GM23338 (cell line): ENCODE results near the gene CES5A. TPM values are rescaled to one million over a fixed set of nuclear protein-coding genes. Genes with fewer than 3 reads are reported as not detected.

Experiments used
- ATAC-seq: fragments of 200-7000 bp; cut with Tn5 transposase; 3 replicates; pipeline ENCODE4 v1.9.1; 2020
- DNase-seq: peaks from one replicate; pipeline ENCODE4 v3.0.0-alpha.2; 2015; ENCODE audit warnings: low spot score
- H2AFZ ChIP-seq: fragments of 200-600 bp; sonication (generic); 2 replicates; pipeline ENCODE4 v1.8.0; 2016; ENCODE audit warnings: antibody characterized with exemption, mild to moderate bottlenecking, moderate library complexity
- H3F3A ChIP-seq: fragments of 200-600 bp; sonication (generic); replicated peaks from 2 replicates; pipeline ENCODE4 v1.8.0; 2017; ENCODE audit warnings: antibody characterized with exemption, mixed run types, low read depth
- H3K27ac ChIP-seq: fragments of 200-600 bp; sonication (generic); 2 replicates; pipeline ENCODE4 v1.6.1; 2016; ENCODE audit warnings: low read depth
- H3K27me3 ChIP-seq: fragments of 200-600 bp; sonication (generic); 2 replicates; pipeline ENCODE4 v1.8.0; 2016; ENCODE audit warnings: mild to moderate bottlenecking, mixed run types, moderate library complexity; ENCODE audit not compliant: insufficient read depth
- H3K36me3 ChIP-seq: fragments of 200-600 bp; sonication (generic); 2 replicates; pipeline ENCODE4 v1.8.0; 2016; ENCODE audit warnings: mild to moderate bottlenecking; ENCODE audit not compliant: insufficient read depth
- H3K4me1 ChIP-seq: fragments of 200-600 bp; sonication (generic); 2 replicates; pipeline ENCODE4 v1.8.0; 2016; ENCODE audit warnings: mild to moderate bottlenecking, moderate library complexity; ENCODE audit not compliant: insufficient read depth
- H3K4me2 ChIP-seq: fragments of 200-600 bp; sonication (generic); 2 replicates; pipeline ENCODE4 v1.7.1; 2017; ENCODE audit warnings: mixed run types
- H3K4me3 ChIP-seq: fragments of 200-600 bp; sonication (generic); 2 replicates; pipeline ENCODE4 v1.6.1; 2016; ENCODE audit warnings: mixed run types
- H3K79me2 ChIP-seq: fragments of 200-600 bp; sonication (generic); replicated peaks from 2 replicates; pipeline ENCODE4 v1.8.0; 2017; ENCODE audit warnings: mild to moderate bottlenecking; ENCODE audit not compliant: insufficient read depth
- H3K9me2 ChIP-seq: fragments of 200-600 bp; sonication (generic); 2 replicates; pipeline ENCODE4 v1.8.0; 2017; ENCODE audit not compliant: insufficient read depth
- H4K20me1 ChIP-seq: fragments of 200-600 bp; sonication (generic); replicated peaks from 2 replicates; pipeline ENCODE4 v1.8.0; 2017; ENCODE audit warnings: mild to moderate bottlenecking; ENCODE audit not compliant: insufficient read depth
- H3K27ac Mint-ChIP-seq: 2 replicates; pipeline ENCODE4 v1.8.0; 2020; ENCODE audit warnings: inconsistent platforms, mild to moderate bottlenecking, moderate library complexity, mixed read lengths
- H3K27me3 Mint-ChIP-seq: 3 replicates; pipeline ENCODE4 v1.8.0; 2022; ENCODE audit warnings: low read depth, mild to moderate bottlenecking, moderate library complexity, mixed read lengths, inconsistent platforms; ENCODE audit not compliant: insufficient read depth, poor library complexity
- H3K36me3 Mint-ChIP-seq: 3 replicates; pipeline ENCODE4 v1.8.0; 2021; ENCODE audit warnings: low read depth, mild to moderate bottlenecking, inconsistent platforms, moderate library complexity, mixed read lengths
- H3K4me1 Mint-ChIP-seq: 3 replicates; pipeline ENCODE4 v1.8.0; 2020; ENCODE audit warnings: mild to moderate bottlenecking, inconsistent platforms, mixed read lengths
- H3K4me3 Mint-ChIP-seq: 3 replicates; pipeline ENCODE4 v1.8.0; 2021; ENCODE audit warnings: moderate library complexity, mild to moderate bottlenecking, inconsistent platforms, mixed read lengths
- H3K9me3 Mint-ChIP-seq: 3 replicates; pipeline ENCODE4 v1.8.0; 2020; ENCODE audit warnings: moderate library complexity, mild to moderate bottlenecking, inconsistent platforms, mixed read lengths
- ETS1 ChIP-seq: IDR thresholded peaks from 2 replicates; pipeline ENCODE4 v1.6.1; 2016; ENCODE audit warnings: antibody characterized with exemption
- EZH2 ChIP-seq: fragments of 200-600 bp; sonication (generic); IDR thresholded peaks from one replicate; pipeline ENCODE4 v1.8.0; 2017; ENCODE audit warnings: antibody characterized with exemption, mild to moderate bottlenecking, low read depth; ENCODE audit not compliant: unreplicated experiment
- EZH2phosphoT487 ChIP-seq: fragments of 200-600 bp; sonication (generic); IDR thresholded peaks from one replicate; pipeline ENCODE4 v1.8.1; 2018; ENCODE audit warnings: antibody characterized with exemption; ENCODE audit not compliant: unreplicated experiment
- JUNB ChIP-seq: IDR thresholded peaks from one replicate; pipeline ENCODE4 v1.6.1; 2016; ENCODE audit warnings: antibody characterized with exemption; ENCODE audit not compliant: unreplicated experiment
- NANOG ChIP-seq: IDR thresholded peaks from 2 replicates; pipeline ENCODE4 v1.6.1; 2016; ENCODE audit warnings: antibody characterized with exemption, borderline replicate concordance
- REST ChIP-seq: IDR thresholded peaks from one replicate; pipeline ENCODE4 v1.6.1; 2018; ENCODE audit warnings: antibody characterized with exemption; ENCODE audit not compliant: unreplicated experiment
- ZNF114 ChIP-seq: fragments of 250-450 bp; sonication (Bioruptor Pico); IDR thresholded peaks from 2 replicates; pipeline ENCODE4 v1.5.0; 2020; ENCODE audit warnings: mild to moderate bottlenecking, moderate library complexity
- ZNF331 ChIP-seq: fragments of 250-450 bp; sonication (Bioruptor Pico); IDR thresholded peaks from 2 replicates; pipeline ENCODE4 v1.5.0; 2020; ENCODE audit warnings: low read depth, mild to moderate bottlenecking, moderate library complexity
- polyA plus RNA-seq: library from polyadenylated mRNA; unstranded; fragments of >200 nt; fragmentation: Nextera tagmentation; extraction: Ambion mirVana; gene quantifications from 2 replicates; pipeline ENCODE4 v1.2.1, GENCODE V29; 2016
- total RNA-seq: library from RNA; depleted of rRNA; stranded (reverse); fragments of >200 nt; shearing (Covaris generic); gene quantifications from 2 replicates; pipeline ENCODE4 v1.2.3, GENCODE V29; 2014

CES5A gene
- total and polyA plus RNA-seq, 2 experiments from 2014 or later: not detected

GRCh38 chr16:55856950-55857349 lies 18.2 kb downstream of the CES5A start:
- no peaks in the 10 kb centered on the region for H3K9me3 Mint-ChIP-seq

GRCh38 chr16:55853114-55853513 lies 22.1 kb downstream of the CES5A start:
- no peak for DNase-seq
- Histone ChIP-seq H3K4me1 (0 out of 2 replicates have a peak, but pooled peaks cover 4% of the 10 kb centered on the region), H3K27ac (no peak overlapping the region), H3F3A (no peaks in the 10 kb centered on the region), H3K27me3 (no peaks in the 10 kb centered on the region), H3K4me2 (no peak overlapping the region), H3K36me3 (no peaks in the 10 kb centered on the region), H4K20me1 (no peaks in the 10 kb centered on the region), H2AFZ (no peak overlapping the region), H3K9me2 (no peaks in the 10 kb centered on the region), H3K4me3 (no peak overlapping the region), H3K79me2 (no peaks in the 10 kb centered on the region)
- H3K9me3 Mint-ChIP-seq: no peaks in the 10 kb centered on the region
- H3K4me1 Mint-ChIP-seq: no peaks in the 10 kb centered on the region
- no peak for ATAC-seq
- H3K27ac Mint-ChIP-seq: no peak overlapping the region
- peaks cover 3% of the 10 kb centered on the region for H3K27me3 Mint-ChIP-seq
- no peak overlapping the region for H3K4me3 Mint-ChIP-seq
- H3K36me3 Mint-ChIP-seq: no peaks in the 10 kb centered on the region
- TF ChIP-seq REST (no peak), ETS1 (no peak), ZNF331 (CRISPR knock-in tag) (no peak), EZH2phosphoT487 (no peak), ZNF114 (no peak), NANOG (no peak), JUNB (no peak), EZH2 (no peak)

More at GRCh38 chr16:55856950-55857349, 18.2 kb downstream of the CES5A start:
- H3K4me3 ChIP-seq: no peak overlapping the region
- H3K79me2 ChIP-seq: no peaks in the 10 kb centered on the region
- DNase-seq: no peak
- no peaks in the 10 kb centered on the region for H3F3A ChIP-seq
- H3K27me3 Mint-ChIP-seq: peaks cover 5% of the 10 kb centered on the region
- 0 out of 2 replicates have a peak, but pooled peaks cover 4% of the 10 kb centered on the region for H3K4me1 ChIP-seq
- no peak overlapping the region for H2AFZ ChIP-seq
- no peaks in the 10 kb centered on the region for H3K9me2 ChIP-seq
- no peaks in the 10 kb centered on the region for H4K20me1 ChIP-seq
- TF ChIP-seq ETS1 (no peak), NANOG (no peak), REST (no peak)
- no peak overlapping the region for H3K27ac Mint-ChIP-seq
- H3K4me2 ChIP-seq: no peak overlapping the region
- H3K36me3 ChIP-seq: no peaks in the 10 kb centered on the region
- no peaks in the 10 kb centered on the region for H3K4me1 Mint-ChIP-seq
- no peak overlapping the region for H3K27ac ChIP-seq
- no peaks in the 10 kb centered on the region for H3K27me3 ChIP-seq
- H3K36me3 Mint-ChIP-seq: no peaks in the 10 kb centered on the region
- no peak for ATAC-seq
- H3K4me3 Mint-ChIP-seq: no peak overlapping the region
